GM21423 (cell line): Measurements from ENCODE around the gene OR10V1.

Experiments used
- ATAC-seq: cut with Tn5 transposase; IDR thresholded peaks from one replicate; pipeline ENCODE4 v1.9.1; 2021; ENCODE audit warnings: mild to moderate bottlenecking, moderate library complexity; ENCODE audit not compliant: unreplicated experiment

The OR10V1 gene

DNA sequence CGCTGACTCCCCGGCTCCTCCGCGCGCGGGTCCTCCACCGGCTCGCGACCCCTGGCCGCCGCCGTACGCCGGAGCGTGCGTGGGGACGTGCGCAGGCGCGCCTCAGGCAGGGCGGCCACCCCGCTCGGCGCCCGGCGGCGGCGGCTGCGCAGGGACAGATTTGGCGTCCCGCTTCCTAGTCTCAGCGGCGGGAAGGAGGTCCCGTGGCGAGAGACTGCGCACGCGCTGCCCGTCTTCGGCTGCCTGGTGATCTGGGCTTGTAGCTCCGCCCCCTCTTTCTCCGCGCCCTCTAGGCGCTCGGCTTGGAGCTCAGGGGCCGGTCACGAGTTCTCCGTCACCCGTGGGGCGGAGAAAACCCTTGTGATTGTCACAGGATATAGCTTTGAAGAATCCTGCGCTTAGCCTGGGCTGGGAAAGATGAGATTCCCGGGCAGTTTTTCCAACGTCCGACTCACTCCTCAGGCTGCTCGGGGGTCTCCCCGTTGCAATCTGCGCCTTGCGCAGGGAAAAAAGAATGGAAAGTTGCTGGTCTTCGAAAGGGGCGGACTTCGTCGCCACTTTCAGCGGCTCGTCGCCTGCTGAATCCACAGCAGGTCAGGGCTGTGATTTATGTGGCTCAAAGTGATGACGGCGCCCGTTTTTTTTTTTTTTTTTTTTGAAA is 44.6 kb downstream of the OR10V1 start, which contains the start of gene PATL1:
TSS of gene PATL1 (minus strand) at position 88 of the 661 bp plus-strand sequence. CDS start 142 bp downstream, outside the sequence.
- peak; percentile 95 for ATAC-seq

GRCh38 chr11:59668188-59668949 is 45.3 kb downstream of the OR10V1 start:
- ATAC-seq: peak; percentile 20

GRCh38 chr11:59667812-59668187 is 45.8 kb downstream of the OR10V1 start:
- ATAC-seq: no peak

GRCh38 chr11:59666969-59667368 is 46.7 kb downstream of the OR10V1 start:
- ATAC-seq: no peak
